Rectal smooth muscle tissue (tissue), 1 donor: ENCODE results near the gene ASB2.

Experiments used
- H3K27ac ChIP-seq: one replicate; pipeline ENCODE4 v1.7.0; 2013; ENCODE audit warnings: low read depth, low read length, inconsistent platforms
- H3K27me3 ChIP-seq: one replicate; pipeline ENCODE4 v1.7.0; 2013; ENCODE audit warnings: low read length; ENCODE audit not compliant: control insufficient read depth, insufficient read depth
- H3K36me3 ChIP-seq: one replicate; pipeline ENCODE4 v1.7.0; 2013; ENCODE audit warnings: low read length; ENCODE audit not compliant: control insufficient read depth, insufficient read depth
- H3K4me1 ChIP-seq: one replicate; pipeline ENCODE4 v1.7.0; 2013; ENCODE audit warnings: low read length; ENCODE audit not compliant: control insufficient read depth, insufficient read depth
- H3K4me3 ChIP-seq: one replicate; pipeline ENCODE4 v1.7.0; 2013; ENCODE audit warnings: low read length
- H3K9ac ChIP-seq: one replicate; pipeline ENCODE4 v1.7.0; 2013; ENCODE audit warnings: low read length

ASB2 gene

GRCh38 chr14:93976477-93977057 is at the start of gene ASB2:
ASB2 (minus strand) TSS chr14:93976570; CDS start chr14:93964539, 12,031 bp downstream.
- H3K27ac ChIP-seq: peak within 1 kb of the TSS; percentile 92

GRCh38 chr14:94025720-94026119 is 49.4 kb upstream of the ASB2 start:
- H3K4me3 ChIP-seq: no peak overlapping the region
- no peaks in the 10 kb centered on the region for H3K27me3 ChIP-seq
- H3K27ac ChIP-seq: no peak overlapping the region
- no peaks in the 10 kb centered on the region for H3K36me3 ChIP-seq
- H3K9ac ChIP-seq: no peak overlapping the region
- H3K4me1 ChIP-seq: no peaks in the 10 kb centered on the region

More at GRCh38 chr14:93976477-93977057, at the start of gene ASB2:
- Histone ChIP-seq H3K36me3 (no peaks in the 10 kb centered on the region), H3K4me1 (peaks cover 39% of the 10 kb centered on the region), H3K4me3 (peak within 1 kb of the TSS; percentile 78), H3K27me3 (no peaks in the 10 kb centered on the region), H3K9ac (peak within 1 kb of the TSS; percentile 49)

- H3K36me3 ChIP-seq: no peaks in the 10 kb centered on the region
- H3K9ac ChIP-seq: no peak overlapping the region
- no peaks in the 10 kb centered on the region for H3K27me3 ChIP-seq
- H3K27ac ChIP-seq: no peak overlapping the region
- H3K4me1 ChIP-seq: no peaks in the 10 kb centered on the region
- no peak overlapping the region for H3K4me3 ChIP-seq
Observed at GRCh38 chr14:94024549-94024948, 48.2 kb upstream of the ASB2 start.

GRCh38 chr14:94022532-94023411 is 46.4 kb upstream of the ASB2 start:
- Histone ChIP-seq H3K27ac (no peak overlapping the region), H3K27me3 (no peaks in the 10 kb centered on the region), H3K4me3 (no peak overlapping the region), H3K4me1 (no peaks in the 10 kb centered on the region), H3K9ac (no peak overlapping the region), H3K36me3 (no peaks in the 10 kb centered on the region)

- Histone ChIP-seq H3K4me1 (no peaks in the 10 kb centered on the region), H3K4me3 (no peak overlapping the region), H3K27me3 (no peaks in the 10 kb centered on the region), H3K36me3 (no peaks in the 10 kb centered on the region), H3K27ac (no peak overlapping the region), H3K9ac (no peak overlapping the region)
Observed at GRCh38 chr14:94021416-94022157, 45.2 kb upstream of the ASB2 start.

- H3K36me3 ChIP-seq: no peaks in the 10 kb centered on the region
- H3K4me1 ChIP-seq: no peaks in the 10 kb centered on the region
- no peak overlapping the region for H3K27ac ChIP-seq
- H3K9ac ChIP-seq: no peak overlapping the region
- no peak overlapping the region for H3K4me3 ChIP-seq
- H3K27me3 ChIP-seq: no peaks in the 10 kb centered on the region
Observed at GRCh38 chr14:94021001-94021400, 44.6 kb upstream of the ASB2 start.

- no peak overlapping the region for H3K9ac ChIP-seq
- no peaks in the 10 kb centered on the region for H3K4me1 ChIP-seq
- no peak overlapping the region for H3K27ac ChIP-seq
- H3K36me3 ChIP-seq: no peaks in the 10 kb centered on the region
- H3K4me3 ChIP-seq: no peak overlapping the region
- H3K27me3 ChIP-seq: no peaks in the 10 kb centered on the region
Observed at GRCh38 chr14:94020267-94020666, 43.9 kb upstream of the ASB2 start.

- no peaks in the 10 kb centered on the region for H3K27me3 ChIP-seq
Observed at GRCh38 chr14:94019329-94019728, 43.0 kb upstream of the ASB2 start.

GRCh38 chr14:94018308-94018707 is 41.9 kb upstream of the ASB2 start:
- no peaks in the 10 kb centered on the region for H3K36me3 ChIP-seq
- H3K27me3 ChIP-seq: no peaks in the 10 kb centered on the region
- H3K27ac ChIP-seq: no peak overlapping the region
- no peak overlapping the region for H3K4me3 ChIP-seq
- no peak overlapping the region for H3K9ac ChIP-seq
- H3K4me1 ChIP-seq: no peaks in the 10 kb centered on the region

More at GRCh38 chr14:94019329-94019728, 43.0 kb upstream of the ASB2 start:
- Histone ChIP-seq H3K27ac (no peak overlapping the region), H3K4me1 (no peaks in the 10 kb centered on the region), H3K36me3 (no peaks in the 10 kb centered on the region), H3K4me3 (no peak overlapping the region), H3K9ac (no peak overlapping the region)

- Histone ChIP-seq H3K4me3 (no peak overlapping the region), H3K36me3 (no peaks in the 10 kb centered on the region), H3K27ac (no peak overlapping the region), H3K4me1 (no peaks in the 10 kb centered on the region), H3K27me3 (no peaks in the 10 kb centered on the region), H3K9ac (no peak overlapping the region)
Observed at GRCh38 chr14:94016446-94016976, 40.1 kb upstream of the ASB2 start.

- Histone ChIP-seq H3K36me3 (no peaks in the 10 kb centered on the region), H3K4me1 (no peaks in the 10 kb centered on the region), H3K4me3 (no peak overlapping the region), H3K27ac (no peak overlapping the region), H3K27me3 (no peaks in the 10 kb centered on the region), H3K9ac (no peak overlapping the region)
Observed at GRCh38 chr14:94015223-94015622, 38.9 kb upstream of the ASB2 start.

- no peaks in the 10 kb centered on the region for H3K4me1 ChIP-seq
- no peak overlapping the region for H3K27ac ChIP-seq
- no peak overlapping the region for H3K9ac ChIP-seq
- no peaks in the 10 kb centered on the region for H3K36me3 ChIP-seq
- no peak overlapping the region for H3K4me3 ChIP-seq
- H3K27me3 ChIP-seq: no peaks in the 10 kb centered on the region
Observed at GRCh38 chr14:94014382-94014781, 38.0 kb upstream of the ASB2 start.
